ENCODE data around the gene FAM131C.

- TF ChIP-seq EP300 (IDR thresholded peaks at IDR 0.05) (no peak), CTCF (IDR thresholded peaks at IDR 0.05) (no peak)
Observed at GRCh38 chr1:16046842-16047241, 26.6 kb downstream of the FAM131C start.

Data from stomach (tissue), 4 donors.